CD4-positive, alpha-beta T cell treated with Interleukin-15 for 1 hour (primary cell): ENCODE data around the gene VSIG4.
"Not testable (repeated sequence)": the region's sequence is repeated elsewhere in the genome, so short reads cannot be mapped to it uniquely, and the experiment has no call there.

Experiments
- DNase-seq: peaks from one replicate; pipeline ENCODE4 v3.0.0-alpha.2; 2020

VSIG4 gene, protein sequence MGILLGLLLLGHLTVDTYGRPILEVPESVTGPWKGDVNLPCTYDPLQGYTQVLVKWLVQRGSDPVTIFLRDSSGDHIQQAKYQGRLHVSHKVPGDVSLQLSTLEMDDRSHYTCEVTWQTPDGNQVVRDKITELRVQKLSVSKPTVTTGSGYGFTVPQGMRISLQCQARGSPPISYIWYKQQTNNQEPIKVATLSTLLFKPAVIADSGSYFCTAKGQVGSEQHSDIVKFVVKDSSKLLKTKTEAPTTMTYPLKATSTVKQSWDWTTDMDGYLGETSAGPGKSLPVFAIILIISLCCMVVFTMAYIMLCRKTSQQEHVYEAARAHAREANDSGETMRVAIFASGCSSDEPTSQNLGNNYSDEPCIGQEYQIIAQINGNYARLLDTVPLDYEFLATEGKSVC

DNA sequence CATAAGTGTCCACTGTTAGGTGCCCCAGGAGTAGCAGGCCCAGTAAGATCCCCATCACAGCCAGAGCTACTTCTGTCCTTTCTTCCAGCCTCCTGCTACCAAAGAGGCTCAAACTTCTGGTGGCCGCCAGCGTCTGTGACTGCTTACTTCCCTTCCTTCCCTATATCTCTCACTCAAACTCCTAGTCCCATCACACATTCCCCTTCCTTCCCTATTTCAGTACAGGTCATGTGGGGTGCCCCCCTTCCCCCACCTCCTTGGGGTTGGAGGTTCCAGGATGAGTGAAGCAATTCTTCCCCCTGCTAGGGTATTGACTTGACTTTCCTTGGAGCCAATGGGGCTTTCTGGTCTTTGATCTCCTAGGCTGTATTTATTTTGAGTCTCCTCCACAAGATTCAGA is at the start of gene VSIG4:
Gene VSIG4 (minus strand): TSS at position 137 of the 400 bp plus-strand sequence. CDS start 82 bp downstream, at position 55.
- DNase-seq, result no peak

DNA sequence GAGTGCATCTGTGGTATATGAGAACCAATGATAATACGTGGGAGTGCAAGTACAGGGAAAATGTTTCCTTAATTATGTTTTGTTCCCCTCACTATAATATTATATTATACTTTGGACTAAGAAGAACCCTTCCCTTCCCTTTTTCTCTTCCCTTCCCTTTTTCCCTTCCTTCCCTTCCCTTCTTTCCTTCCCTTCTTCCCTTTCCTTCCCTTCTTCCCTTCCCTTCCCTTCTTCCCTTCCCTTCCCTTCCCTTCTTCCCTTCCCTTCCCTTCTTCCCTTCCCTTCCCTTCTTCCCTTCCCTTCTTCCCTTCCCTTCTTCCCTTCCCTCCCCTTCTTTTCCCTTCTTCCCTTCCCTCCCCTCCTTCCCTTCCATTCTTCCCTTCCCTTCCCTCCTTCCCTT is 36.9 kb upstream of the VSIG4 start:
- no peak for DNase-seq

DNA sequence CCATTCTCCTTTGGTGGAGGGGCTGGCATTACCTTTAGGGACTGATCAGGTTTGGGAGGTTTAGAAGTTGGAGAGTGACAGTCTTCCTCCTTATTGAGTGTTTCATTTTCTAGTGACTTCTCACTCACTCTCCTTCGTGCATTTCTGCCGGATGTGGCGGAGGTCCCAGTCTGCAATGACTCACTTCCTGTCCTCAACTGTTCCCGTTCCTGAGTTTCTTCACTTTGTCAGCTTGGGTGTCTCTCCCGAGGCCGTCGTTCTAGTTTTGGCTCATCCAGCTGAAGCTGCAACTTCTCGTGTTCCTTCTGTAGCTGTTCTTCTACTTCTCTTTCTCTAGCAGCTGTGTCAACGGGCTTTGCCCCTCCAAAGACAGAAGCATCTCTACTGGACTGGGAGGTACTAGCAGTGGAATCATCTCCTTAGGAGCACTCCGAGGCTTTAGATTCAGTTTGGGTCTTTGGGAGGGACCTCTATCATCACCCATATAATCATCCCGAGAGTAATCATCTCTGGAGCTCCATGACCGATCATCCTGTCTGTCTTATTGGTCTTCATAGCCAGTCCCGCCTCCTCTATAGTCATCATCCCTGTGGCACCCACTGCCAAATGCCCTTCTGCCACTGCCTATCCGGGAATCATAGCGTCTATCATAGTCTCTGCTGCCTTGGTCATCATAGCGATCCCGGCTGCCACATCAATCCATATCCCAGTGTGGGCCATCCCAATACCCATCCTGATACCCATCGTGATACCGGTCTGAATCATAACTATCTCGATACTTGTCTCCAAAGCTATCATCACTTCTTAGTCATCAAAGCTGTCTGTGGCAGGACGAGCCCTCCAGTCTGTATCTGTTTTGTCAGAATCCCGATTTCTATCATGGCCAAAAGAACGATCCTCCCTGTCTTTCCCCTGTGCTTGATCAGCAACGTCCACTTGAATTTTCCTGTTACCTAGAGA is 35.3 kb upstream of the VSIG4 start:
- peak; percentile 65 for DNase-seq

DNA sequence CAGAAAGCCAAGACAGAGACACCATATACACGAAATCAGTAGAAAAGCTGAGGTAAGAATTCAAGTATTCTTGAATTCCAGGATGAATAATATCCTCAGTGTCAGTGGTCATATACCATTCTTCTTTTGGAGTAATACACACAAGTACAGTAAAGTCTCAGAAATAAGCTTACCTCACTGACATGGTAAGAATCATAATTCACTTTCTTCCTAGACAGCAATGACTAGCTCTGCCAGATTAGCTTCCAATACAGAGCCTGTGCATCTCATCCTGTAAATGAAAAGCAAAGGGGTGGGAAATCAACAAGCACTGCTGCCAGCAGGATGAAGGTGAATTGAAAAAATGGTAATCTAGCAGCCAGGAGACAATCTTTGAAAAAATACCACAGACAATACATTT is 31.2 kb upstream of the VSIG4 start:
- DNase-seq, result no peak

DNA sequence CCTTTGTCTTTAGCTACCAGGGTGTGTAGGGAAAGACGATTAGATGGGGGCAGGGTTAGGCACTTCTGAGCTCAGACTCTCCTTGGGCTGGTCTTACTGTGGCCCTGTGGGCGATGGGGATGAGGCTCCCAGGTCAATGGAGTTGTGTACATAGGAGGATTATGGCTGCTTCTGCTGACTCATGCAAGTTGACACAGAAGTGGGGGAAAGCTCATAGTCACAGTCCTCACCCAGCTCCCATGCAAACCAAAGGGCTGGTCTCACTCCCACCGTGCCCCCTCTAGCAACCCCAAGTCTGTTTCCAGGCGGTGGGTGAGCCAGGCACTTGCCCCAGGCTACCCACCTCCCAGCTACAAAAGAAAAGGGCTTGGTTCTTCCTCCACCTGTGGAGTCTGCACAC is 24.4 kb upstream of the VSIG4 start:
- DNase-seq, result no peak

DNA sequence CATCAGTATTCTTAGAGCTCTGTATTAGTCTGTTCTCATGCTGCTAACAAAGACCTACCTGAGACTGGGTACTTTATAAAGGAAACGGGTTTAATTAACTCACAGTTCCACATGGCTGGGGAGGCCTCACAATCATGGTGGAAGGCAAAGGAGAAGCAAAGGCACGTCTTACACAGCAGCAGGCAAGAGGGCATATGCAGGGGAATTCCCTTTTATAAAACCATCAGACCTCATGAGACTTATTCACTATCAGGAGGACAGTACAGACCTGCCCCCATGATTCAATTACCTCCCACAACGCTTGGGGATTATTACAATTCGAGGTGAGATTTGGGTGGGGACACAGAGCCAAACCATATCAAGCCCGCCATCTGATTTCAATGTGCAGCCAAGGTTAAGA is 17.1 kb upstream of the VSIG4 start:
- not testable (repeated sequence) for DNase-seq

DNA sequence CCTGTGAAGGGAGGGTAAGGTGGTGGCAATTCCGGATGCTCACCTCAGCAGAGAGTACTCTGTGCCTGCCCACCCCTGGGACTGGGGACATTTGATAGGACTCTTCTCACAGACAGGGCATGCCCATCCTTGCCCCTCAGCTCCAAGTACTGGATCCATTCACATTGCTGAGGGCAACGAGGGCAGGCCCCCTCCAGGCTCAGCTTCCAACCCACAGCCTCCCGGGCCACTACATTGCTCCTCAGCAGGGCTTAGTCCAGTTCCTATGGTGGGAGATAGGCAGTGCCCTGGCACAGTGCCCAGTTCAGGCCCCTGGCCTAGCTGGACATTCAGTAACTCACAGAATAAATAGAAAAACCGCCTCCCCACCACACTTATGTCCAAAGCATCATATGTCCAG is 15.1 kb upstream of the VSIG4 start:
- no peak for DNase-seq

DNA sequence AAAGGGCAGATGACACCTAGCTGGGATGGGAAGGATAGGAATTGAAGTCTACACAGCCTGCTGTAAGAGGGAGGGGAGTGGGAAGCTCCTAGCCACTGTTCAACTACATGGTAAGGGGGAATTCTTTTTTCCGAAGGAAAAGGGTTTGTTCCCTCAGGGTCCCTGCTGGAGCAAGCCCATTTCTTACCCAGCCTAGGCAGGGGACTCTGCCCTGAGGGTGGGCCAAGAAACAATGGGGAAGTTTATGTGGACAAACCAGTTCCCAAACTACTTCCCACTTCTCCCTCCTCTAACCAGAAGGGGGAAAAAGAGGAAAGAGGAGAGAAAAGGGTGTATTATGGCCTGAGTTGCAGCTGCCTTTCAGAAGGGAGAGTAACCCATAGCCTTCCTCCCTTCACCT is 13.5 kb upstream of the VSIG4 start:
- no peak for DNase-seq

DNA sequence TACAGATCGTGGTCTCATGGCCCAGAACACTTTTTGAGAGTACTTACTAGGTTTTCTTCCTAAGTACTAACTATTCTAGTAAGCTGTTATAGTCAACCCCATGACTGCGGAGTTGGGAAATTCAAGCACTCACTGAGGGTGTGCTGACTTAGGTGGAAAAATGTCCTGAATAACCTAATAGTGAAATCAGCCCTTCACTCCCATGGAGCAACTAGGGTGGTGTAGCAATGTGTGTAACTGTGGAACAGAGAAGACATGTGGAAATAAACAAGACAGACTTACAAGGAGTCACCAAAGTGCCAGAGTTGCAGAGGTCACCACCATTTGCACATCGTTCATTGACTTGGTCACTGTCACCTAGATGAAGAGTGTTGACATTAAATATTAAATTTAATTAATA is 12.1 kb upstream of the VSIG4 start:
- DNase-seq, result no peak

DNA sequence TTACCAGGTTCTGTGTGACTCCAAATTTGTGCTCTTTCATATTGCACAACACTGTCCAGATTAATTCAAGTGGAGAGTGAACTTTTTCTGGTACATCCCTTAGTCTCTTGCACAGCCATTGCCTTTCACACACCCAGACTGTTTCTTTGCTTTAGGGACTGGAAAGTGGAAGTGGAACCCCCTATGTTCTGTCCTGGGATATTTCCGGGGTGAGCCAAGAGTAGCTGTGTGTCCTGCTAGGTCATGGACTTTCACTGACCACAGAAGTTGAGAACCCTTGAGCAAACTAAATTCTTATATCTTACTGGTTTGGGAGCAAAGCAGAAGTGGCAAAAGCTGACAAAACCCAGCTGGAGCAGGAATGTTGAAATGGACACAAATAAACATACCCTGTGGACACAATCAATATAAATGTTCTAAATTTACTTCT is 10.3 kb upstream of the VSIG4 start:
- peak; percentile 27 for DNase-seq

DNA sequence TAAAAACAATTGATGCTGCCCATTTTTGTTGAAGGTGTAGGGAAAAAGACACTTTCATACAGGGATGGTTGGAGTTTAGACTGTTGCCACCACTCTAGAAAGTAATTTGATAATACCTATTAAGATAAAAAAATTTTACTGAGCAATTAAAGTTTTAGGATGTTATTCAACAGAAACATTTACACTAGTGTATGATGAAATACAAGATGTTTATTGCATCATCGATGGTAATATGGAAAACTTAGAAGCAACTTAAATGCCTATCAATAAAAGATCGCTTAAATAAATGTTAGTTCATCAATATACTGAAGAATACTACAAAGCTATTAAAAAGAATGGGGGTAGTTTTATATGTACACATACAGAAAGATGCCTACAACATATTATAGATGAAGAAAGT is 9.2 kb upstream of the VSIG4 start:
- no peak for DNase-seq

DNA sequence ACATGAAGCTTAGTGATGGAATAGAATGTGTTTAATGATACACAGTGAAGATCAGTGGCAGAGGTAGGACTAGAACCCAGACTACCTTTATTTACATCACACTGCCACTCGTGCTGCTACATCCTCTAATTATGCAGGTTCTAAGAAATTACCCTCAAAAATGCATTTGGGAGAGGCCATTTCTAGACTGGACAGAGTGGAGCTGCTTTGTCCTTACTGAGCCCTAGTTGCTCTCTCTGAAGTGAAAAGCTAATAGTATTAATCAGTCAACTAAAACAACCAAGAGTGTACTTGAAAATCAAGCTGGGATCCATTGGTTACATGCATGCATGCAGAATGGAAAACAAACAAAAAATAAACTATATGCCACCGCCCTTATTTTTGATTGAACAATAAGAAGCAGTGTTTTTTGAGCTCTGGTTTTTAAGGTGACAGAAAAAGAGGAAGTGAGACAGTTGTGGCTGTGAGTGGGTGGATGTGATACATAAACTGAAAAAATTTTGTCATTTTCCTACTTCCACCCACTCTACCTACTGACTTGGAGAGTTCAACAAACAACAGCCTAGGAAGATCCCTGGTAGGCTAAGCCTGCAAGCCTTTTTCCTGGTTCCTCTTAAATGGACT is 6.8 kb upstream of the VSIG4 start:
- DNase-seq, result no peak

DNA sequence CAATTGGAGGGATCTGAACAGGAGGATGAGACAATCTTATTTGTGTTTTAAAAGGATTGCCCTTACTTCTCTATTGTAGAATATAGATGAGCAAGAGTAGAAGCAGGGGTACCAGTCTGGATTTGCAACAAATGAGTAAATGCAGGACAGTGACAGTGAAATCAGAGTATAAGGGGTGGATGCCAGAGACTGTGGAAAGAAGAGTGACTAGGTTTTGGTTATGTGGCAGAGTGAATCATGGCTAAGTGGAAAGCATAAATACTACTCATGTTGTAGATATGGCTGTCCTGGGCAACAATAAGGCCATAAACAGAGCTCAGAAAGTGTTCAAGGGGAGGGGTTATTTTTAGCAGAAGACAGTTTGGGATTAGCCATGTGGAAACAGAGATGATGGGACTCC is 6.0 kb upstream of the VSIG4 start:
- DNase-seq, result no peak

DNA sequence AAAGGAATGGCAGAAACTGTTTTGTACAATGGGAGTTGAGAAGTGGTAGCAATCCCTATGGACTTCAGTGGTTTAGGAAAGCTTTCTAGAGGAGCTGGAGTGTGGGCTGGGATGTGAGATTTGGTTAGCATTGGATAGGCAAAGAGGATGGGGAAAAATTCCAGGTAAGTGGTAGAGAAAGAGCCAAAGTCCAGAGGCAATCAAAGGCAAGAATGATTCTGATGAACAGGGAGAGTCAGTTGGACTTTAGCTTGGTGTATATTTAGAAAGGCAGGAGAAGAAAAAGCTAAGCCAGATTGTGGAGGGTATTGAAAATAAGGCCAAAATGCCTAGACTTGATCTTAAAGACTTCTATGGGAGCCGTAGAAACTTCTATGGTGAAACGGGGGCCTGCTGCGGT is 3.7 kb upstream of the VSIG4 start:
- no peak for DNase-seq

DNA sequence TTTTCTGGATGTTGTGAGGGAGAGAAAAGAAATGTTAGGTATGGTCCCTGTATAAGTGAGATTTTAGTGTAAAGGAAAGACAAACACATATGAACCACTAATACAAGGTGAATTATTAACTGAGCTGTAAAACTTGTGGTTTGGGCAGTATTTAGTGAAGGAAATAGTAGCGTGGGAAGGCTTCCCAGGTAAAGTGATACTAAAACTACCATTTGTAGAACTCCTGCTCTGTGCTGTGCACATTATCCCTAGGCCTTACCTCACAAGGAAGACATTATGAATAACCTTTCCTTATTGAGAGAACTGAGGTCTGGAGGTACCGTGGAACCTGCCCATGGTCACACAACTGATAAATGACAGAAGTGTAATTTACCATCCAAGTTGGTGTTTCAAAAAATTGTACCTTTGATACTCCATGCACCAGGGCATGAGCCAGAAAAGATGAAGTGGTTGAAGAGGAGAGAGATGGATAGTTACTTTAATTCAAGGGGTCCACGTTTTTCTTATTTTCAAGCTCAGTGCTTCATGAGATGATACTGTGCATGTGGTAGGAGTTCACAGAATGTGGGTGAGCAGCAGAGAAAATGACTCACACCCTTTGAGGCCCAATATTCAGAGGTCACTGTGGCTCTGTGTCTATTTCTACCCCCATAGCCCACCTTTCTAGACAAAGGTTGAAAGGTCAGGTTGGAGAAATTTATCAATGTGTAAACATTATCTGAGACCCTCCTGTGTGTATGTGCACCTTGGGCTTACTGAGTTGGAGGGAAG is 2.6 kb upstream of the VSIG4 start:
- no peak for DNase-seq

DNA sequence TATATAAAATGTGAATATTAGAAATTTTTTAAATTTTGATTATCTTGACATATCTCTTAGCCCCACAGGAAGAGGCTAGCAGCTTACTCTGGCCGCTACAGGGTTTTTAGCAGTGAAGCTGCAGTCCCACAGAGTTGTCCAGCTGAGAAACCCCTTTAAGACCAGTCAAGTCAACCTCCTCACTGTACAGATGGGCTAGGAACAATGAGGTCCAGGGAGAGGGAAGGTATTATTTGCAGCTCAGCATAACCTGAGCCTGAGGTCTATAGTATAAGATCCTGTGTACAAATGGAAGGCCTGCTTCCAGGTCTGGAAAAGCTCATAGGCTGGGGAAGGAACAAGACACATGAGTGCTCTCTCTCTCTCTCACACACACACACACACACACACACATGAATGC is 1.8 kb downstream of the VSIG4 start:
- no peak for DNase-seq

DNA sequence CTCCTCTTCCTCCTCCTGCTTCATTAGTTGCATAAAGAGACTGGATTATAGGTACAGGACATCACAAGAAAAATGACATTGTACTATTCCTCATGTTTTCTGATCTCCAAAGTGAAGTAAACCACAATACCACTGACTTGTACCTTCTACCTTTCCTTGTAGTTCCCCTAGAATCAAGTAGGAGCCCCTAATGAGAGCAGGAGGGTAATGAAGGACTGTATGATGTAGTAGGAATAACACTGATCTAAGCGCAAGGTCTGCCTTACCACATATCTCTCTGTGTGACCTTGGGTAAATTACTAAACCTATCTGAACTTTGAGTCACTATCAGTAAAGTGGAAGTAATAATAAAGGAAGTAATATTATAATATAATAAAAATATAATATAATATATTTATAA is 3.6 kb downstream of the VSIG4 start:
- no peak for DNase-seq

DNA sequence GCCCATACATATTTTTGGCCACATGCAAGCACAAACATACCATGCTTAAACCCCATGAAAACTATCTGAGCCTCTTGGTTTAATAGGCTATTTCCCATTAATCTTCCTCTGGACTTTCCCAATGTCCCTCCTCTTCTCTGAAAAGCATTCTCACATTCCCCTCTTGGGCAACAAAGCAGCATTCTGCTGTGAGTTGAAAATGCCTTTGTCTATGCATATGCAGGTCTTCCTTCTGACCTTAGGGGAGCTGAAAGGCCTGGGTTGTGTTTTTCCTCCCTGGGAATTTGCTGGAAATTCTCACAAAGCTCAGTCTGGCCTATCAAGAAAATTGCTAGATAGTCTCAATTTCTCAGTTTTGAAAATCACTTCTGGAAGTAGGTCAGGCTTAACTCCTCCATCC is 4.2 kb downstream of the VSIG4 start:
- DNase-seq, result no peak

DNA sequence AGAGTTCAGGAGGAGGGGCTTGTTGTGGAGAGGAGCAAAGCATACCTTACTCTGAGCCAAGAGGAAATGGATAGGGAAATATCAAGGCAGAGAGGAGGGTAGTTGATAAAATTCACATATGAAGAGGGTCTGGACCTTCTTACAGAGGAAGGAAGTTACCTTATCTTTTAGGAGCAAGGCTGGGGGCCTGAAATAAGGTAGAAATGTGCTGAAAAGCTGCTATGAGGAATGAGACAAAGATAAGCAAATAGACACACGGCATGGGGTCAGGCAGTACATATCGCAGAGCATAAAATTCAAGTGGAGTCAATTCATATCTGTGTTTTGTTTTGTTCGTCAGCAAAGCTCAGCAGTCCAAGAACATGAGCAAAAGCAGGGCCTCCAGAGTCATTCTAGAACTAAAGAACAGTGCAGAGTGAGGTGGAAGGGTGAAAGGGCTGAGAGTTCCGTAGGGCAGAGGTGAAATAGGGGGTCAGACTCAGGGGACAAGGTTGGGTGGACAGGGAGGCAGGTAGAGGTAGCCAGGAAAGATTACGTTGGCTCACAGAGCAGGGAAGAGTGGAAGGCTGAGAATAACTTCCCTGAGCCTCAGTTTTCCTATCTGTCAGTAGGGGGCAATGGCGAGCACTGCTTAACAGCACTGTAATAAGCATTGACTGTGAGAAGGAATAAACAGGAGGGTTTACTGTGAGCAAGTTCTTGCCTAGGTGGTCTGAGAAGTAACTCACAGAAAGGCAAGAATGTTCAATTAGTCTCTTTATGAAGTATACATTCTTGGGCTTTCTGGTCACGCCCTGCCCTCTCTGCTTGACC is 9.2 kb downstream of the VSIG4 start:
- no peak for DNase-seq

DNA sequence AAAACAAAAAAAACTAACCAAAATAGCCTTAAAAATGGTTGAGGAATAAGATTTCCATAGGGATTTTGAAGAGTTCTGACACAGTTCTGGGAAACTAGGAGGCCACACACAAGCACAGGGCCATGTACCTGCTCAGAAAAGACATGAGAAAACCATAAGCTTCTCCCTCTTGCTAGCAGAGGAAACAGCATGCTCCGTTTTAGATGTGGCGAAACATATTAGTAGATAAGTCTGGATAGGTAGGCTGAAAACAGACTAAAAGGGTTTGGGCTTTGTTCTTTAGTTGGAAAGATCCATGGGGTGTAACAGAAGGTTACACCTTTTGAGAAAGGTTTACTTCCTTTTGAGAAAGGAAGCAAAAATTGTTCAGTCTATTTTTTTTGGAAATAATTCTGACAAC is 10.9 kb downstream of the VSIG4 start:
- no peak for DNase-seq

DNA sequence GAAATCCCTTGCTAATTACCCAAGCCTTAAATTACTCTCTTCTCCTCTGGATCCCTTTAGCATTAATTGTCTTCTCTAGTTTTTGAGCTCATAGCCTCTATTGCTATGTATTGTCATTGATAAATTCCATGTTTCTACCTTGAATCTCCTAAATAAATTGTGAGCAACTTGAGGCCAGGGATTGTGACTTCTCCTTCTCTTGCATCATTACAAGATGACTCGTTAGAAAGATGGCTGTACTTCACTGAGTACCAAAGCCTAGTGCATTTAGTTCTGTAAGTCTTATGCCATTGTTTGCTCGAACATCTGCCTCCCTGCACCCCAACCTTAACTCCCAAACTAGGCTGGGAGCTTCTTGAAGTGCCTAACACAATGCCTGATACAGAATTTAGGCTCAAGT is 15.3 kb downstream of the VSIG4 start:
- no peak for DNase-seq

DNA sequence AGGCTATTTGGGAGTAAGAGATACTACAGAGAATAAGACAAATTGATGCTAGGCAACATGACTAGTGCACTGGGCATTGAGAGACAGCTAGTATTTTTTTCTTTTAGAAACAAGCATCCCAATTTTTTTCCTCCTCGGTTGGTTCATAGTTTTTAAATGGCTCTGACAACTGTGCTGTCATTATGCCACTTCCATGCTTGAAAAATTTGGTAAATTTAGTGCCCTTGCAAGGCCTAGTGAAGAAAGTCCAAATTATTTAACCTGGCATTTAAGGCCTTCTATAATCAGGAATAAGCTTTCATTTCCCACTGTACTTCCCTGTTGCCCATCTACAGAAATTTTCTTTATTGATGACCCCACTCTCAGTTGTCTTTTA is 15.8 kb downstream of the VSIG4 start:
- DNase-seq, result no peak
